ENCODE measurements around the gene RAB30.
"Not testable (repeated sequence)": the region's sequence is repeated elsewhere in the genome, so short reads cannot be mapped to it uniquely, and the experiment has no call there.

RAB30 gene

GRCh38 chr11:82979824-82980223, 91.9 kb downstream of the RAB30 start:
- DNase-seq: no peak

DNA sequence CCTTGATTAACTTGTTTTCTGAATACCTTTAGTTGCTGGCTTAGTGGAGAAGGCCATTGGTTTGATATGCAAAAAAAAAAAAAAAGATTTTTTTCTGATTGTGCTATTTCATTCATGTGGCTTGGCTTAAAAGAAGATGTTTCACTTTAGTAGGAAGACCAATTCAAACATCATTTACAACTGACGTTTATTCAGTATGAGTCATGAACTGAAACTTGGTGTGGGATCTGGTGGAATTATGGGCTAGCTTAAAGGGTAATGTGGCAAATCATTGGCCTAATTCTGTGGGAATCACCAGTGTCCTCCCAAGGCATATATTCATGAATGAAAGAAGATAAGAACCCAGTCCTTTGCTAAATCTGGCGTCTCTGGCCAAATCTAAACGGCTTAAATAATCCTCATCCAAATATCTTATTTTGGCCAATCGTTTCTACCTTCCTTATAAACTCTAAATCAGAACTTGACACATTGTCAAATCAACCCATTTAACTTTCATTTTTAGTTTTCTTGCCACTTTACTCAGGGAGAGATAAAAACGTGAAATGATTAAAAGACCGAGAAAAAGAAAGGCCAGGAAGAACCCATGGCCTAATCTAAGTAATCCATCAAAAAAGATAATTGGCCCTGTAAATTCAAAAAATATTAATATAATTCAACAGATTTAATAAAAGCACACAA, 93.1 kb downstream of the RAB30 start:
- no peak for DNase-seq

DNA sequence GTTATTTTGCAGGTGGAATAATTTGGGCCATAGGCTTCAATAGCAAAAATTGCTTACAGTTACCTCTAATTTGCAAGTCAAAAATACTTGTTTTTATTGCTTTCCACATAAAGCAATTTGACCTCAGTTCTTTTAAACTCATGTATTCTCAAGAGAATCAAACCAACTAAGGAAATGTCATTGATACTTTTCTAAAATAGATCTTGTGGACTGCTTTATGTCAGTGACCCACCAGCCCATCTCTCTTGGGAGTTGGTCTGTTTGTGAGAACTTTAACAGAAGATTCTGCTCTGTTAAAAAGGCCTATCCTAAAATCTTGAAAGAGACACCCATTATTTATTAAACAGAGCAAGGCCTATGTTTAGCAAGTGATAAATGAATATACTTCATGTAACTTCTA, 94.9 kb downstream of the RAB30 start:
- no peak for DNase-seq

DNA sequence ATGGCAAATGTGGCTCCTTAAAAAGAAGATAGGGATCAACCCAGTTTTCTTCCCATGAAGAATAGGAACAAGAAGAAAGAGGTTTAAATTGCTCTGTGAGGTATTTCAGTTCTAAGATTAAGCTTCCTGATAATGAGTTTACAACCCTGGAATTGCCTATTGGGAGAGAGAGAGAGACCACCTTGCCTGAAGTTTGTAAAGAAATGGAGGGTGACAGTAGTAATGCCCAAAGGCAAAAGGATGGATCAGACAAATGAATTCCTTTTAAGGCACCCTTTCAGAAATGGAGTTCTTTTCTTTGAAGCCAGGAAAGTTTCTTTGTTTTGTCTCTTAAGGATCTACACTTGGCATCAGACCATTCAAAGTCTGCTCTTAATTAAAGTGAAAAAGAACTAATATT, 95.8 kb downstream of the RAB30 start:
- DNase-seq: no peak

- no peak for DNase-seq
Measured at GRCh38 chr11:82974851-82975250, 96.8 kb downstream of the RAB30 start.

GRCh38 chr11:82974135-82974534, 97.6 kb downstream of the RAB30 start:
- DNase-seq: no peak

- DNase-seq: no peak
Measured at GRCh38 chr11:82972103-82972502, 99.6 kb downstream of the RAB30 start.

GRCh38 chr11:82971519-82971946, 100.2 kb downstream of the RAB30 start:
- peak; percentile 29 to 37 for DNase-seq

GRCh38 chr11:82970507-82971083, 101.1 kb downstream of the RAB30 start:
- DNase-seq: not testable (repeated sequence)

DNA sequence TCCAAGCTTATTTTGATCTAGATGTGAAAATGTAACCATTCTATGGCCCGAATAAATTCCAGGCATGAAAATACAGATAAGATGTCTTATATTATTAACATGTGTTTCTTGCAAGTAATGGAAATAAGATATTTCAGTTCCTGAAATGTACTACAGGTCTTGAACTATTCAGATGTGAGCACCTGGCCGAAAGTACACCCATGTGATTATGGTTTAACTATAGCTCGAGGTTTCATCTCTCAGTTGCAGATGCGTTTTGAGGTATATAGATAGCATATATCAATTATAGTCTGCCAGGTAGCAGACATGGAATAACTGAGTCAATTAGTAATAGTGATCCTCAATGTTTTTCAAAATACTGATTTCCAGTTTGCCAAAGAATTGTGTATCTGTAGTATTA, 101.9 kb downstream of the RAB30 start:
- no peak for DNase-seq

DNA sequence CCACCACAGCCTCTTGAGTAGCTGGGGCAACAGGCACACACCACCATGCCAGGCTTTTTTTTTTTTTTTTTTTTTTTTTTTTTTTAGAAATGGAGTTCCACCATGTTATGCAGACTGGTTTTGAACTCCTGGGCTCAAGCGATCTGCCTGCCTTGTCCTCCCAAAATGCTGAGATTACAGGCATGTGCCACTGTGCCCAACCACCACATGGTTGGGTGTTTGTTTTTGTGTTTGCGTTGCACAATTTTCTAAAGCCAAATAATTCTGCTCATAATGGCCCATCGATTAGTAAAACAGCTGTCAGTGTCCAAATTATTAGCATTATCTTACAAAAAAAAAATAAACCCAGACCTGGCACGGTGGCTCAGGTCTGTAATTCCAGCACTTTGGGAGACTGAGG, 104.3 kb downstream of the RAB30 start:
- no peak for DNase-seq

DNA sequence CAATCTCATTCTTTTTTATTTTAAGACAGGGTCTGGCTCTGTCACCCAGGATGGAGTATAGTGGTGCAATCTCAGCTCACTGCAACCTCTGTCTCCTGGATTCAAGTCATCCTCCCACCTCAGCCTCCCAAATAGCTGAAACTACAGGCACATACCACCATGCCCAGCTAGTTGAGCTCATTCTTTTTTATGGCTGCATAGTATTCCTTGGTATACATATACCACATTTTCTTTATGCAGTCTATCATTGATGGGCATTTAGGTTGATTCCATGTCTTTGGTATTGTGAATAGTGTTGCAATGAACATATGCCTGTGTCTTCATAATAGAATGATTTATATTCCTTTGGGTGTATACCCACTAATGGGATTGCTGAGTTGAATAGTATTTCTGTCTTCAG, 109.7 kb downstream of the RAB30 start:
- not testable (repeated sequence) for DNase-seq

GRCh38 chr11:82960779-82961143, 110.9 kb downstream of the RAB30 start:
- no peak for DNase-seq

GRCh38 chr11:82959987-82960778, 111.5 kb downstream of the RAB30 start:
- DNase-seq: peak in 1 of 2 donors; percentile 32

- peak; percentile 29 to 44 for DNase-seq
Measured at GRCh38 chr11:82955736-82956453, 115.8 kb downstream of the RAB30 start.

- not testable (repeated sequence) for DNase-seq
Measured at GRCh38 chr11:82950502-82950901, 121.2 kb downstream of the RAB30 start.

DNA sequence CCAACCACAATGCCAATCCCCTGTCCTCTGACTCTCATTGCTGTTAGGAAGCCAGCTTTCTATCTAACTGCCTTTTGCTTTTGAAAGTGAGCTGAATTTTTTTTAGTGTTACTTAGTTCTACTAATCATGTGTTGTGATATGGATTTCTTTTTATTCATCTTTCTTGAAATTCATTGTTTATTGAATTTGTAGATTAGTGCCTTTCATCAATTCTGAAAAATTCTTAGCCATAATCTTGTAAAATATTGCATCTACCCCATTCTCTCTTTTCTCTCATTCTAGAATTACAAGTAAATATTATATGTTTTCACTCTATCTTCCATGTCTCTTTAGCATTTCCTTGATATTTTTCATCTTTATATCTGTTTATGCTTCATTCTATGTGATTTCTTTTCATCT, 122.3 kb downstream of the RAB30 start:
- DNase-seq: no peak

DNA sequence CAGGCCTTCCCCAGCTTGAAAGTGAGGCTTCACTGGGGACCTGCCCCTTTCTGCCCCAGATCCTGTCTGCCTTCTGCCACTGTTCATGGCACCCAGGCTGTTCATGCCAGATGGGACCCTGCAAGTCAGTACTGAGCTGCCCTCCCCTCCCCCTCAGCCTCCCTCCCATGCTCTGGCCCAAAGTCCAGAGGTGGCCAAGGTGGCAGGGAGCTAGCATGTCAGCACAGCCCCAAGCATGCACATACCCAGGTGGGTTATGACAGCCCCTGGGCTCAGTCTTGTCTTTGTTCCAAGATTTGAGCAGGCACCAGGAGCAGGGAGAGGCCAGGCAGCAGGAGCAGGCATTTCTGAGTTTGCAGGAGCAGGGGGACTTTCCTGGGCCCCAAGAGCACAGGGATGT, 126.0 kb downstream of the RAB30 start:
- no peak for DNase-seq

DNA sequence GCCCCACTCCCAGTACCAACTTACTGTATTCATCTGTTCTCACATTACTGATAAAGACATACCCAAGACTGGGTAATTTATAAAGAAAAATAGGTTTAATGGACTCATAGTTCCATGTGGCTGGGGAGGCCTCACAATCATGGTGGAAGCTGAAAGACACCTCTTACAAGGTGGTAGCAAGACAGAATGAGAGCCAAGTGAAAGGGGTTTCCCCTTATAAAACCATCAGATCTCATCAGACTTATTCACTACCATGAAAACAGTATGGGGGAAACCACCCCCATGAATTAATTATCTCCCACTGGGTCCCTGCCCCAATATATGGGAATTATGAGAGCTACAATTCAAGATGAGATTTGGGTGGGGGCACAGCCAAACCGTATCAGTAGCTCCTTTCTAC, 126.7 kb downstream of the RAB30 start:
- not testable (repeated sequence) for DNase-seq

DNA sequence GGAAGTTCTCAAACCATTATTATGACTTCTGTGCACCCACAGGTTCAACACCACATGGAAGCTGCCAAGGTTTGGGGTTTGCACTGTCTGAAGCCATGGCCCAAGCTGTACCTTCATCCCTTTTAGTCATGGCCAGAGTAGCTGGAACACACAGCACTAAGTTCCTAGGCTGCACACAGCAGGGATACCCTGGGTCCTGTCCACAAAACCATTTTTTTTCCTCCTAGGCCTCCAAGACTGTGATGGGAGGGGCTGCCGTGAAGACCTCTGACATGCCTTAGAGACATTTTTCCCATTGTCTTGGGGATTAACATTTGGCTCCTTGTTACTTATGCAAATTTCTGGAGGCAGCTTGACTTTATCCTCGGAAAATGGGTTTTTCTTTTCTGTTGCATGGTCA, 127.5 kb downstream of the RAB30 start:
- DNase-seq: no peak

DNA sequence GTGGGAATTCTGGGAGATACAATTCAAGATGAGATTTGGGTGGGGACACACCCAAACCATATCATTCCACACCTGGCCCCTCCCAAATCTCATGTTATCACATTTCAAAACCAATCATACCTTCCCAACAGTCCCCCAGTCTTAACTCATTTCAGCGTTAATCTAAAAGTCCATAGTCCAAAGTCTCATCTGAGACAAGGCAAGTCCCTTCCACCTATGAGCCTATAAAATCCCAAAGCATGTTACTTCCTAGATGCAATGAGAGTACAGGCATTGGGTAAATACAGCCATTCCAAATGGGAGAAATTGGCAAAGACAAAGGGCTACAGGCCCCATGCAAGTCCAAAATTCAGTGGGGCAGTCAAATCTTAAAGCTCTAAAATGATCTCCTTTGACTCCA, 128.3 kb downstream of the RAB30 start:
- not testable (repeated sequence) for DNase-seq

DNA sequence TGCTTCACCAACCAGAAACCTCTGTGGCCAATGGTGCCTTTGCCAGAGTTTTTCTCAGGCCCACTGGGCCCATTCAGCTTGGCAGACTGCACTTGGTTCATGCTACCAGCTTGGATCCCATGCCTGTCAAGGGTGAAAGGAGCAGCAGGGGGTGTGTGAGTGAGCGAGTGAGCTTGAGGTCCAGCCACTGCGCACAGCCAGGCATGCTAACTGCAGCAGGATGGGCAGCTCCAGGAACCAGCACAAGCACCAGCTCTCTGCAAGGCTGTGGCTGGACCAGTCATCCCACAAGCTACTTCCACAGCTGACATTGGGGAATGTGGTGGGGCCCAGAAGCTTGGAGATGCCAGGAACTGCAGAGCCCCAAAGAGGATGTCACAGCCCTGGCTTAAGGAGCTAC, 129.3 kb downstream of the RAB30 start:
- no peak for DNase-seq

GRCh38 chr11:82939456-82939855, 132.2 kb downstream of the RAB30 start:
- DNase-seq: no peak

GRCh38 chr11:82937554-82937953, 134.1 kb downstream of the RAB30 start:
- DNase-seq: no peak

All from stimulated activated CD4-positive, alpha-beta T cell treated with anti-CD3 and anti-CD28 coated beads, Interleukin-2, amount 100 ng/mL, for 24 hours (primary cell).